Gastroesophageal sphincter (tissue), 3 donors: ENCODE measurements around the gene RAX2.

Source experiments
- CTCF ChIP-seq, 4 experiments: fragments of 200-600 bp in 2 of 4; fragments of 450-650 bp in 2 of 4; sonication (generic) in 1 of 4; IDR thresholded peaks; one replicate each; pipeline ENCODE4 v1.5.1; 2017 to 2019; ENCODE audit warnings: antibody characterized with exemption in 4 of 4, mild to moderate bottlenecking in 2 of 4, moderate library complexity in 2 of 4
- POLR2AphosphoS5 ChIP-seq: sonication (generic); formaldehyde crosslinking; IDR thresholded peaks from one replicate; pipeline ENCODE4 v1.6.1; 2017; ENCODE audit warnings: antibody characterized with exemption

- TF ChIP-seq CTCF (IDR thresholded peaks at IDR 0.05) (no peak), POLR2AphosphoS5 (no peak)
These were observed 19.5 kb downstream of the RAX2 start for GRCh38 chr19:3752492-3752891.
